ENCODE measurements around the gene SNX4. TPM values are rescaled to one million over a fixed set of nuclear protein-coding genes. Genes with fewer than 3 reads are reported as not detected.

Gene SNX4
- polyA plus RNA-seq, 1 donor (not counting 4 experiments of a cell fraction or from before 2014, with no cell fraction given): 17.9 TPM

DNA sequence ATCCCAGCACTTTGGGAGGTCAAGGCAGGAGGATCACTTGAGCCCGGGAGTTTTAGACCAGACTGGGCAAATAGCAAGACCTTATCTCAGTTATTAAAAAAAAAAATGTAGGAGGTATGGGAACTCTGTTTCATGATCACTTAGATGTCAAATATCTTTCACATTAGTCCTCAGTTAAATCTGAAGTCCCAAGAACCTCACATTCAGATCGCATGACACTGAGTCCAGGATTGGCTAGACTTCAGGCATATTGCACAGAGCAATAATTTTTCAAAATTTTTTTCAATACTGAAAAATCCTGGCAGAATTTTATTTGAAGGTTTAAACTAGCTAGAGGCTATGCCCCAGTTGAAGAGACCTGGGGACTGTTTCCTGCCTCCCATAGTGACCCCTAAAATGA is 88.6 kb downstream of the SNX4 start:
- H3K4me2 ChIP-seq (ENCODE audit: control insufficient read depth, extremely low read depth, insufficient read depth, low read depth, low read length): no peak overlapping the region
- no peaks in the 10 kb centered on the region for H3K36me3 ChIP-seq (ENCODE audit: control insufficient read depth in 2 of 2, extremely low read depth in 1 of 2, insufficient read depth in 2 of 2, low read length in 2 of 2)
- H3K9ac ChIP-seq (ENCODE audit: control insufficient read depth, extremely low read depth, insufficient read depth, low read length): no peak overlapping the region
- H3K9me3 ChIP-seq (ENCODE audit: control insufficient read depth, low read depth, low read length): no peaks in the 10 kb centered on the region
- dilution Hi-C loops (cut with MboI; ENCODE audit: extremely low pct_ligation_motif_present, low sequenced_read_pairs): no loop called here
- FAIRE-seq: no peak
- H3K9me1 ChIP-seq (ENCODE audit: control insufficient read depth, extremely low read depth, insufficient read depth, low read length): no peaks in the 10 kb centered on the region
- H2AFZ ChIP-seq (ENCODE audit: control insufficient read depth, low read length): no peak overlapping the region
- DNase-seq (ENCODE audit: low read depth, low spot score): no peak
- no peaks in the 10 kb centered on the region for H3K79me2 ChIP-seq (ENCODE audit: control insufficient read depth, insufficient read depth, low read length)
- no peaks in the 10 kb centered on the region for H3K27me3 ChIP-seq (ENCODE audit: control insufficient read depth, extremely low read depth, insufficient read depth, low read length)
- H3K4me1 ChIP-seq (ENCODE audit: control insufficient read depth, extremely low read depth, insufficient read depth, low read length): peaks cover 10% of the 10 kb centered on the region
- no peak overlapping the region for H3K4me3 ChIP-seq (ENCODE audit: control insufficient read depth in 2 of 3, extremely low read depth in 1 of 3, insufficient read depth in 2 of 3, low read depth in 1 of 3, low read length in 3 of 3)
- no peaks in the 10 kb centered on the region for H4K20me1 ChIP-seq (ENCODE audit: control insufficient read depth, extremely low read depth, insufficient read depth, low read length)
- TF ChIP-seq, protein P1, sequence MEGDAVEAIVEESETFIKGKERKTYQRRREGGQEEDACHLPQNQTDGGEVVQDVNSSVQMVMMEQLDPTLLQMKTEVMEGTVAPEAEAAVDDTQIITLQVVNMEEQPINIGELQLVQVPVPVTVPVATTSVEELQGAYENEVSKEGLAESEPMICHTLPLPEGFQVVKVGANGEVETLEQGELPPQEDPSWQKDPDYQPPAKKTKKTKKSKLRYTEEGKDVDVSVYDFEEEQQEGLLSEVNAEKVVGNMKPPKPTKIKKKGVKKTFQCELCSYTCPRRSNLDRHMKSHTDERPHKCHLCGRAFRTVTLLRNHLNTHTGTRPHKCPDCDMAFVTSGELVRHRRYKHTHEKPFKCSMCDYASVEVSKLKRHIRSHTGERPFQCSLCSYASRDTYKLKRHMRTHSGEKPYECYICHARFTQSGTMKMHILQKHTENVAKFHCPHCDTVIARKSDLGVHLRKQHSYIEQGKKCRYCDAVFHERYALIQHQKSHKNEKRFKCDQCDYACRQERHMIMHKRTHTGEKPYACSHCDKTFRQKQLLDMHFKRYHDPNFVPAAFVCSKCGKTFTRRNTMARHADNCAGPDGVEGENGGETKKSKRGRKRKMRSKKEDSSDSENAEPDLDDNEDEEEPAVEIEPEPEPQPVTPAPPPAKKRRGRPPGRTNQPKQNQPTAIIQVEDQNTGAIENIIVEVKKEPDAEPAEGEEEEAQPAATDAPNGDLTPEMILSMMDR (optimal IDR thresholded peaks at IDR 0.05 in 1 of 3, IDR thresholded peaks at IDR 0.05 in 1 of 3, conservative IDR thresholded peaks at IDR 0.05 in 1 of 3; ENCODE audit: extremely low read depth in 1 of 3, insufficient read depth in 2 of 3, low read length in 3 of 3): no peak
- no peak for TF ChIP-seq EZH2 (IDR thresholded peaks at IDR 0.05; ENCODE audit: low read length)
- H3K27ac ChIP-seq (ENCODE audit: control insufficient read depth, insufficient read depth, low read length): no peak overlapping the region

DNA sequence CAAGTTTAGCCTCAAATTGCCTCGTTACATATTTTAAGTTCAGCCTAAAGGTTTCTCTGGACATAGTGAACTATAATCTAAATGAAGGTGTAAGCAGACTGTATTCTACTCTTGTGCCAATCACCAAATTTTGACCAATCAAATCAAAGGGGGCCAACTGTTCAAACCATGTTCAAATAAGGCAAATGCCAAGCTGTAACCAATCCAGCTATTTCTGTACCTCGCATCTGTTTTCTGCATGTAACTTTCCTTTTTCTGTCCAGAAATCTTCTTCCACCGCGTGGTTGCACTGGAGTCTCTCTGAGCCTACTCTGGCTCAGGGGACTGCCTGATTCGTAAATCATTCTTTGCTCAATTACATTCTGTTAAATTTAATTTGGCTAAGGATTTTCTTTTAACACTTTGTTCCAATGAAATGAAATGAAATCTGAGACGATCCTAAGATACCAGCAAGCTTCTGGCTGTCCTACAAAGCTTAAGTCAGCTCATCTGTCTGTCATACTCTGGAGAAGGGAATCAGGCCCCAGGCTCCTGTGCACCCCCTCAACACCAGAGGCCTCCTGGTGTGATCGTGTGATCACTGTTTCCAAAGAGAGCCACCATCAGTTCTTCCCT is 91.7 kb downstream of the SNX4 start:
- dilution Hi-C loops (cut with MboI; ENCODE audit: extremely low pct_ligation_motif_present, low sequenced_read_pairs): no loop called here
- Histone ChIP-seq H4K20me1 (ENCODE audit: control insufficient read depth, extremely low read depth, insufficient read depth, low read length) (no peaks in the 10 kb centered on the region), H3K79me2 (ENCODE audit: control insufficient read depth, insufficient read depth, low read length) (no peaks in the 10 kb centered on the region), H2AFZ (ENCODE audit: control insufficient read depth, low read length) (no peak overlapping the region), H3K9ac (ENCODE audit: control insufficient read depth, extremely low read depth, insufficient read depth, low read length) (no peak overlapping the region), H3K4me3 (ENCODE audit: control insufficient read depth in 2 of 3, extremely low read depth in 1 of 3, insufficient read depth in 2 of 3, low read depth in 1 of 3, low read length in 3 of 3) (no peak overlapping the region), H3K4me1 (ENCODE audit: control insufficient read depth, extremely low read depth, insufficient read depth, low read length) (peaks cover 2% of the 10 kb centered on the region), H3K27ac (ENCODE audit: control insufficient read depth, insufficient read depth, low read length) (no peak overlapping the region), H3K27me3 (ENCODE audit: control insufficient read depth, extremely low read depth, insufficient read depth, low read length) (no peaks in the 10 kb centered on the region), H3K9me1 (ENCODE audit: control insufficient read depth, extremely low read depth, insufficient read depth, low read length) (no peaks in the 10 kb centered on the region), H3K9me3 (ENCODE audit: control insufficient read depth, low read depth, low read length) (no peaks in the 10 kb centered on the region), H3K36me3 (ENCODE audit: control insufficient read depth in 2 of 2, extremely low read depth in 1 of 2, insufficient read depth in 2 of 2, low read length in 2 of 2) (no peaks in the 10 kb centered on the region), H3K4me2 (ENCODE audit: control insufficient read depth, extremely low read depth, insufficient read depth, low read depth, low read length) (no peak overlapping the region)
- DNase-seq (ENCODE audit: low read depth, low spot score) (no peak), FAIRE-seq (no peak)
- no peak for TF ChIP-seq EZH2 (IDR thresholded peaks at IDR 0.05; ENCODE audit: low read length)
- TF ChIP-seq, protein P1 (optimal IDR thresholded peaks at IDR 0.05 in 1 of 3, IDR thresholded peaks at IDR 0.05 in 1 of 3, conservative IDR thresholded peaks at IDR 0.05 in 1 of 3; ENCODE audit: extremely low read depth in 1 of 3, insufficient read depth in 2 of 3, low read length in 3 of 3): no peak
